HG03354 (cell line): ENCODE data around the gene MYO1B.

Experiments
- ATAC-seq: cut with Tn5 transposase; IDR thresholded peaks from one replicate; pipeline ENCODE4 v1.9.1; 2021; ENCODE audit warnings: mild to moderate bottlenecking; ENCODE audit not compliant: unreplicated experiment, poor library complexity, severe bottlenecking

MYO1B gene

DNA sequence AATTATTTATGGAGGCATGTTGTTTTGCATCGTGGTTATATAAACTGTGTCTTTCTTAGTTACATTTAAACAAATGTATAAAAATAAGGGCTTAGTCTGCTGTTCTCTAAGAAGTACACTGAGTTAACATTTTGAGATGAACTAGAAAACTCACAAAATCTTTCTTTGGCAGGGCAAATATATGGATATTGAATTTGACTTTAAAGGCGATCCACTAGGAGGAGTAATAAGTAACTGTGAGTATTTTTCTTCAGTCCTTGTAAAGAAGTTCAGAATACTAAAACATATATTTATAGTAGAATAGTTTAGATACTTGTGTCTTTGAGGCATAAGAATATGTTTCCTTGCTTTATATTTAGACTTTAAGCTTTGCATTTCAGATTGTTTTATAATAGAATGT, 104.8 kb downstream of the MYO1B start:
- no peak for ATAC-seq

DNA sequence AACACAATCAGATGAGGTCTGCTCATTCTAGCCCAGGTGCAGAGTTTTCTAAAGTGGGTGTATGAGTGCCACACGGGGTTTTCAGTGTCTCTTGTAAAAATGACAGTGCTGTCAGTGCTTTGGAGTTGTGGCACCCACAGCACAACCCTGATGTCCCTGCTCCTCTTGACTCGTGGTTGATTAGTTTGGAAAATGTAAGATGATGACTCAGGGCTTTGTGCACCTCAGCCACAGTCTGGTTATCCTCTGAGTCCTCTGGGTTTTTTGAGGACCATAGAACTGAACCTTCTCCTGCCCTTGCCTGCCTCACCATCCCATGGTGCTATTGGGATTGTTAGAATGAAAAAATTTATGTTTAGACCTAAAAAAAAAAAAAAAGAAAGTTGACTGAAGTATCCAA, 105.6 kb downstream of the MYO1B start:
- no peak for ATAC-seq

DNA sequence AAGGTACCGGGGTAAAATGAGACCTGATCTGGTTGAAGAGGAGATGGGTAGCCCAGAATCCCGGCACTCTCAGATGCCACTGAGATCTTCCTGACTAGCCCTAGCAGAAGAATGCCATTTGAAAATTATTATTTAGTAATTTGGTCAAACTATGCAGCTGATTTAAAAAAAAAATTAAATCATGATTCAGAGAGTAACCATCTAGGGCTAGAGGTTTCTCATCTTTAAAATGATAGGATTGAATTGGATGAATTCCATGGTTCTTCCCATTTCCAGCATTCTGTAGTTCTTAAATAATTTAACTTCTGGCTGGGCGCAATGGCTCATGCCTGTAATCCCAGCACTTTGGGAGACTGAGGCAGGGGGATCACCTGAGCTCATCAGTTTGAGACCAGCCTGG, 106.1 kb downstream of the MYO1B start:
- no peak for ATAC-seq

DNA sequence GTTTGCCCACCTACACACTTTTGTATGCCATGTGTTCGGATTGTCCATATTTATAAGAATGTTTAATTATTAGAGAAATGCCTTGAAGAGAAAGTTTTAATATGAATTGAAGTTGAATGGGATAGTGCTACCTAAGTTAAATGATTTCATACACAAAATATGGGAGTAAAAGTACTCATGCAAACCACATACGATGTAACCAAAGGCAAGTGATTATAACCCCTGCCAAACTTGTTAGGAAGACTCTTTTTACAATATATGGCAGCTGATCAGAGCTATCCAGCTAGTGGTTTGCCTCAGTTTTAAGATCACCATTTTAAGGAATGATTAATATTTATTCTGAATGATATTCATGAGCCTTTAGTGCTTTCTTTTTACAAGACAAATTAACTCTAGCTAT, 106.7 kb downstream of the MYO1B start:
- ATAC-seq = no peak

DNA sequence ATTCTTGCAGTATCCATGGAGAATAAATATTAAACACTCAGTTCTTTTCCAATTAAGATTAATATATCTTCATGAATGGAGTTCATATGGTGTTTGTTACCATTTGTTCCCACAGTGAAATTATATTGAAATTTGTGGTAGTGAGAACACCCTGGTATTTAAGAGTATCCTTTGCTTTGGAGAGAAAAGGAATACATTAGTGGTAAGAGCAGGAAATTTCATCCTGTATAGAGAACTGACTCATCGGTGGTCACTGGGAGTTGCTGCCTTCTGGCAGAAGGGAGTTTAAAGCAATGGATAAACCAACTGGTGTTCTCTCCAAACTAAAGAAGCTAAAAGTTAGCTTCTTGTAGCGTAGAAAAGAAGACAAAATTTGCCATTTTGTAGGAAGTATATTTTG, 107.3 kb downstream of the MYO1B start:
- ATAC-seq = no peak

DNA sequence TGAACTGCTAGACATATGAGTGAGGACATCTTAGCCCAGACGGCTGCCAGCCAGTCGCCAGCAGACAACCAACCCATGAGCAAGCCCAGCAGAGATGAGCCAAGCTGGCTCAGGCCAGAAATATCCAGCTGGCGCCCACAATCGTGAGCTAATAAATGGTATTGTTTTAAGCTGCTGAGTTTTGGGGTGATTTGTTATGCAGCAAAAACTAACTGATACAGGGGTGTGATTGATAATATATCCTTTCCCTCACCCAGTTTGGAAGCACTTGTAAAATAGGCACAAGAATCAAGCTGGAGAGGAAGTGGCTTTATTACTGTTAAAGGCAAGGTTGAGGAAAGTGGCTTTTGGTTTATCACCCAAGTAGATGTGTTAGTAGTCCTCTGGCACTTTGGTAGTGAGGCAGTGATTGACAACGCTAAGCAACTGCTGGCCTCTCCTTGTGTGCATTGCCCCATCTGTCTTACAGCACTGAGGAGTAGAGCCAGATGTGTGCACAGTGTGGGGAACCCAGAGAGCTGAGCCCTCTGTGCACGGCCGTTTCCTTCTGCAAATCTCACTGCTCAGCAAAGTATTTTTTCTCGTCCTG, 110.1 kb downstream of the MYO1B start:
- no peak for ATAC-seq

DNA sequence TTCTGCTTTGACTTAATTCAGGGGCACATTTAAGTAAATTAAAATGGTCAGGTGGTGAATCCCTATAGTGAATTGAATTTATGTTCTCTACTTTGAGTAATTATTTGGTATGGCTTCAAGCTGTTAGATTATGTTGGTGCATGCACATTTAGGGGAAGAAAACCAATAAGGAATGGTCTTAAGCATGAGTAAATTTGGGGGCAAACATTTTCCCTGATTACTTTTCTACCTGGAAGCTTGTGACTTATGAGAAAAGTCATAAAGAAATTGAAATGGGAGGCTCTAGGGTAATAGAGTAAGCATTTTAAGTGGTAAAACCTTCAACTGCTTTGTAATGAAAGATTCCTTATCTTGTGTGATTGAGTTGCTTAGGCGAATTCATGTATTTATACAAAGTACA, 112.5 kb downstream of the MYO1B start:
- ATAC-seq = no peak

DNA sequence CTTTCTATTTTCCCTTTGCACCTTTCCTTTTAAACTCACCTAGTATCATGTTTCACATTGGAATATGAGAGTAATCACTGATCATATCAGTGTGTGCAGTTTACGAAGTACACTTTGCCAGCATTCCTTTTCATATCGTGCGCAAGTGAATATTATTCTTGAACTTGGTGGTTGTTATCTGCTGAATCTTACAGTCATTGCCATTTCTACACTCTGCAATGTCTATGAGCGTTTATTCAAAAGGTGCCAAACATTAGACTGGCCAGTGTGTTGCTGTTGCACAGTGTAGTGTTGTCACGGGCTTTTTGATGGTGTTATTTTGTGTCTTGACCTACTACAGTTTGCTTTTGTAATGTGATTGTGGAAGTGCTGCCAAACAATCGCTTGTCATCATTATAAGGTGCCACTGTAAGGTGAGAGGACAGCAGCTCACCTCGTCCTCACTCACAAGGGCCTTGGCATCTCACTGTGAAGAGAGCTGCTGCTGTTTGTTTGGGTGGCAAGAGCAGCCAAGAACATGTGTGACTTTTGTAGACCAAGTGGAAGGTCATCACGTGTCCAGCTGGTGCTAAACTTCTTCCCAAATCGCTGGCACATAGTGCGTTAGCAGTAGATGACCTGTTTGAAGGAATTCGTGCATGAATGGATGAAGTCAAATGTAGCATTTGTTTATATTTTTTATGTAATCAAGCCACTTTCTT, 113.3 kb downstream of the MYO1B start:
- ATAC-seq = no peak

DNA sequence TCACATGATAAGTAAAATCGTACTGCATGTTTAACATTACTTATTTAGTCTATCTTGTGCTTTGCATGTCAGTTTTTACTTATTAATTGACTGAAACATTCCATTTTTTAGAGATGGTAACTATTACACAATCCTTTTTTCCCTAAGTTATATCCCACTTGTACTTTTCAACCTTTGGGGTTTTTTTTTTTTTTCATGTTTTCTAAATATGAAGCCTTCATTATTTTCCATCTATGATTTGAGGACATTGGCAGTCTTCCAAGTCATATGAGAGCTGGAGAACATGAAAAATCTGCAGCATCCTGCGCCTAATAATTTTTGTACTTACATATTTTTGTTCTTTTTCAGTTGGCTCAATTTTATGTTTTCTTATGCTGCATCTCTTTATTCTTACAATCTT, 113.9 kb downstream of the MYO1B start:
- no peak for ATAC-seq

DNA sequence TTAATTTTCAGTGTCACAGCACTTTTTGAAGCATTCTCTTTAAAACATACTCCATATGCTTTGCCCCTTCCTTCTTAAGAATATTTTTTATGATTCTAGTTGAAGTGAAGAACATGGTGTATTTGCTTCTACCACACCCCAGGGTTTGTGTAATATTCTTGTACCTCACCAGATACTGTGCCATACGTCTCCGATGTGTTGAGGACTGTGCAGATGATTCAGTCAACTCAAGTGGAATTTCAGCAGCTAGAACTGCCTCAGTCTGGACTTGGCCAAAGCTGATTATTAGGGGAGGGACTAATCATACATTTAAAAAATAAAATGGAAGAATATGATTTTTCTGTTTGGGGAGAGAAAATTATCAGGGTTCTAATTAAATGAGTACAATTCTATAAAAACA, 115.7 kb downstream of the MYO1B start:
- no peak for ATAC-seq

DNA sequence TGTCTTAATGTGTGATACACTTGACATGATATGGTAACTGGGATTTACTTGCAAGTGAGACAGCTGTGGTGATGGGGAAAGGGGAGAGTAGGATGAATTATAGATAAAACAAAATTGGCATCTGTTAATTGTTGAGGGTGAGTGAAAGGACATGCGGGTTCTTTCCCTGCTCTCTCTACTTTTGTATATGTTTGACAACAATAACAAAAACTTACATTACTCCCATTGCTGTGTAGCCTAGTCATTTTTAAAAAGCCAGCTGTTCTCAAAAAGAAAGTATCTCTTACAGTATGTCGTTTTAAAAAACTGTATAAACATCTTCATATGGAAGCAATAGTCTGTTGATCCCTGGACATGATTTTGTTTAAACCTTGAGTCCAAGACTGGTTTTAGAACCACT, 117.6 kb downstream of the MYO1B start:
- ATAC-seq = no peak

DNA sequence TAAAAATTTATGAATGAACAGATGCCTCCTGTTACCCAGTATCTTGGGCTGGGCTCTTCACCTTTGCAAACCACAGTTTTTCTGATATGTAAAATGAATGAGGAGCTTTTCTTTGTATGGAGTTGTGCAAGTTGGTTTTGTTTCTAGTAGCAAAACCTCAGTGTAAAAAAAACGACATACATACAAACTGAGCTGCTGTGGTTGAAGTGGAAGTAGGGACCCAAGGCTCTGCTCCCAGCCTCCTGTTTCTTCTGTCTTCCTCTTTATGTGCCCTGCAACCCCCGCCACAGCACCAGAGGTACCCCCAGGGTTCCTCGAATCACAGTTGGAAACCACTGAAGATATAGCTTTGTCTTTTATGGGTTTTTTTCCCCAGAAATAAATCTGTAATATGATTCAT, 118.1 kb downstream of the MYO1B start:
- no peak for ATAC-seq

DNA sequence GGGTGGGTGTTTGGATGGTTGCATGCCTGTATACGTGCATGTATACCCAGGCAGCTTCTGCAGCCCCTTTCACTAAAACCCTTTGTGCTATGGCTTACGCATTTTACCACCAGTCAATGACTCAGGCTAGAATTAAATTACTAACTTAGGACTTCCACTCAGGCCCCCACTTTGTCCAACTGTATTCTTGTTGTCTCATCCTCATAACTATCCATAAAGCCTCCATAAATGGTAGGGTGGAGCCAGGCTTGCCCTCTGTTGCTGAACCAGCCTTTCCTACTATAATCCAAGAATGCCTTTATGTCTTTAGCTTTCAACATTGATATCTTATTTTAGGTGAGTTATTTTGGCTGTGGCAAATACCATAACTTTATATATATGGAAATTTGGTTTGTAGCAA, 119.9 kb downstream of the MYO1B start:
- no peak for ATAC-seq

DNA sequence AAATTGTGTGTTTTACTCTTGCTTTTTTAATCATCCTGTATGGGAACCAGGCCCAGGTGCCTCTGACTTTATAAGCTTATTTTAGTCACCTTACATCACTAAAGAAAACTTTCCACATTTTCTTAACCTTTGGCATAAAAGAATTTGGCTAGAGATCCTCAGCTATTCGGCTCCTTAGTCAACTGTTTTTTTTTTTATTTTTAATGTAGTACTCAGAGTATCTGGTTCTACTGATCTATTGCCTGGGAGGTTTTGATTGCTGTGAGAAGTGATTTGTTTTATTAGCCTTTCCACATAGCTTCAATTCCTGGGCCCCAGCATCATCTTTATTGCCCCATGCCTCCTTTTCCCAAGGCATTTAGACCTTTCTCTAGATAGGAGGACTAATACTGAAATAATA, 121.0 kb downstream of the MYO1B start:
- no peak for ATAC-seq

DNA sequence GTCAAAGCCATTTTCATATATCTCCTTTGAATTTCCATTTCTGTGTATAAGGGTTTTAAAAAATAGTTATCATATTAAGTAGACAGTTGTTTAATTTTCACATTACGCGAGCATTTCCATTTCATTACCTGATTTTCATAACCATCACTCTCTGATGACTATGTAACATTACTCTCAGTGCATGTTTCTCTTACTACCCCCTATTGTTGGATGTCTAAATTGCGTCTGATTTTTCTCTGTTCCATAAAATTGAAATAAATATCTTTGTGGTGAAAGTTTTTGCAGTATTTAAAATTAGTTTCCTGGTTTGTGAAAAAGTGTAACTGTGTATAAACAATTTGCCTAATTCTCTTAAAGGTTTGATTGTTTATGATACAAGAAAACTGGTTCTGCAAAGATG, 123.8 kb downstream of the MYO1B start:
- ATAC-seq = no peak

DNA sequence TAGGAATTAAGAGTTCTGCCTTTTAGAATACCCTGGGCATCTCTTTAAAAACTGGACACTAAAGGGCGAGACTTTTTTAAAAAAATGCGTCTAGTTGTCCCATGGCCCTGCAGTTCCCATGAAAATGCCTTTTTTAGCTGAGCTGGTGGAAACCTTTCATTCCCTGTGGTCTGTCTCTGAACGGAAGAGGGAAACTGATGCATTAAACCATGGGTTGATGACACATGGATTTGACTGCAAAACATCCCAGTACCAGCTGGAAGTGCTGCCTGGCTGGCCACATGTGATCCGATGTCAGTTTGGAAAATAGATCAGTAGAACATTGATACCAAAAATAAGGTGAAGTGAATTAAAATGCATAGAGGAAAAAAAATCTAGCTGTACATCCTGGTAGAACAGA, 129.2 kb downstream of the MYO1B start:
- ATAC-seq = no peak

DNA sequence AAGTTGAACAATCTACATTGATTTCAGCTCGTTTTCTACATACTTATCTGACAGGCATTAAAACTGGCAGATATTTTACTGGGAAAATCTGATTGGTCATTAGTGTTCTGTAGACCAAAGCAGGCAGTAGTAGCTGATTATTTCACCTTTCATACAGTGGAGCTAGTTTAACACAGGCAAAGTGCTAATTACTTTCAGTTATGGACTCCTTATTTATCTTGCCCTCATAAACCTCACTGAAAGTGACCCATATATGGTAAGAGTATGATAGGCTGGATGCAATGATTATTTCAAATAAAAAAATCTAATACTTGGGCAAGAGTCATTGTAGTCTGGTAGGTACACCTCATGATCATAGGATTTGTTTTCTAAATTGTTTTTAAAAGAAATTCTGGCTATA, 129.7 kb downstream of the MYO1B start:
- ATAC-seq = no peak

DNA sequence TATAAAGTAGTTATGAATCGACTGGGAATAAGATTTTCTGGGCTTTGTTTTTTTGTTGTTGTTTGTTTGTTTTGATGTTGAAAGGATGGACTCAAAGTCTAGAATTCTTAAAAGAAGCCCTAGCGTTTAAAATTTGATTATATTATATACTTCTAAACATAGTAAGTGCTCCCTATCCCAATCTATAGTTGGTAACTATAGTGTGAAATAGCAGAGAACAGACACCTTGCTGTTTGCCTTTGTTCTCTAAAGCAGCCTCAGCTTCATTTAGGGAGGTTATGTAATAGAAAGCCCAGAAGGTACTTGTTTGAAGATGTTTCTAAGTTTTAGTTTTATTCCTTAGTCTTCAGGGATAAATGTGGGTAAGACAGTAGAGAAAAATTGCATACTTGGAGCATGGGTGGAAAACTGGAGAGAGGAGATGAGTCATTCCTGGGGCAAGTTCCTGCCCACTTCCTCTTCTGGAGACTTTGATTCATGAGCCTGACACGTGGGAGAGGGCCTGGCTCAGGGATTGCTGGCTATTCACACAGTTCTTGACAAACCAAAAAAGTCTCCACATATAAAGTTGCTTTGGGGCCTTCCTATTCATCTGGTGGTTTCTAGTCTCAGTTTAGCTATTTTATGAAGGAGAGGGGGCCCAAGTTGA, 131.9 kb downstream of the MYO1B start:
- ATAC-seq = peak; percentile 71

DNA sequence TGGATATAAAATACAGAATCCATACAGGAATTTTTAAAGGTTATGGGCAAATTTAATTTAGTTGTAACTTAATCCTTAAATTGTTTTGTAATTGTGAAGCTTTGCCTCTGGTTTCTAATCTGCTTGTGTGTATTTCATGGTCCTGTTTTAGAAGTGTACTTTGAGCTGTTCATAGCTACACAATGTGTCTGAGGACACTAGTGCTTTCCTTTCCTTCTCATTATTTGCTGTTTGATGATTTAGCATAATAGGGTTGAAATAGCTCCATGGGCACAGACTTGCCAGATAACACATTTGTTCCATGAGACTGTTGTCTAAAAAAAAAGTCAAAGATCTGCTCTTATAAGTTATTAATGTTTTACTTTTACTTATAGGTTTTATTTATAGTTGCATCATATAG, 134.2 kb downstream of the MYO1B start:
- no peak for ATAC-seq

DNA sequence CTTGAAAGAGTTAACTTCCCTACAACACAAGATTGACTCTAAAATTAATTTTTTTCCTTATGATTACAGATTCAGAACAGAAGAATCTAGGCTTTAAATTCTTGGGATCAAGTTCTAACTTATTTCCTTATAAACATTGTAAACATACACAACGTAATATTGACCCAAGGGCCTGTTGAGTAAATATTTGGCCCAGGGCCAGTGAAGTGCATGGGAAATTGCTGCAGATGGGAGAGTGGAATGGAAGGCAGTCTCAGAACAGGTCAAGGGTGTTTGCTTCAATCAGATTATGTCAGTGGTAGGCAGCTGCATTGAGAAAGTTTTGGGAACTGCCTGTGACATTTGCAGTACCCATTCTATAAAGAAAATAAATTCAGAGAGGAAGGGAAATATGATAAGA, 137.6 kb downstream of the MYO1B start:
- ATAC-seq = no peak

DNA sequence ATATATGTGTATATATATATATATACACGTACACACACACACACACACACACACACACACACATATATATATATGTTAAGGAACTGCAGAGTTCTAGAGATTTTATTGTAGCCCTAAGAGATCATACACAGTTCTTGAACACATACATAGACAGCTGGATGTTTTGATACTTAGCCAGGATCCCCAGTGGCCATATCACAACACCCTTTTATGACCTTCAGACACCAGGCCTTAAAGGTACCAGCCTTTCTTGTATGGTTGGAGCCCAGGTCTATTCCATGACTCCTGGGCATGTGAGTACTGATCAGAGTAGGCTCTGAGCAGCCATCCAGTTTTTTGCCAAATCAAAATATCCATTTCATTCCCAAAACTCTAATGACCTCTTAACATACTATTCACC, 138.3 kb downstream of the MYO1B start:
- ATAC-seq = no peak

DNA sequence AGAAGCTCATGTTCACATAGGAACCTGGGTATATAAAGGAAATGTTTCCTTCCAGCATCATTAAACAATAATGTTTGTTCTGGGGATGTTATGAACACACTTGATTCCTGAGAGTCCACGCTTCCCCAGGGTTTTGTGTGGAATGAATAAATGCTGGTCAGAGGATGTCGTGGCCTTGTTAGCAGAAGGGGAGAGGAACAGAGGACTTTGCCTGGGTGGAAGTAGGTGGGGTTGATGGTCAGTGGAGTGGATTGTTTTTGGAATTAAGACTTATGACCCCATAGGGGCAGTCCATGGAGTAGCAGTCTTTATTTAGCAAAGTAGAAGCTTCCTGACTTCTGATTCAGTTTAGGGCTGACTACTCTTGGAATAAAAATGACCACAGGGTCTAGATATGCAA, 139.6 kb downstream of the MYO1B start:
- no peak for ATAC-seq
